Breast epithelium (tissue), 3 donors: ENCODE data around the gene RNASE11.

Experiments used
- CTCF ChIP-seq, 3 donors: fragments of 450-650 bp; IDR thresholded peaks; one replicate each; pipeline ENCODE4 v1.5.1; 2016 to 2017; ENCODE audit warnings: antibody characterized with exemption in 3 of 3, mild to moderate bottlenecking in 3 of 3, moderate library complexity in 3 of 3
- POLR2A ChIP-seq: fragments of 450-650 bp; IDR thresholded peaks from one replicate; pipeline ENCODE4 v1.6.1; 2016; ENCODE audit warnings: antibody characterized with exemption, mild to moderate bottlenecking, moderate library complexity

- no peak for TF ChIP-seq POLR2A
- TF ChIP-seq CTCF (IDR thresholded peaks at IDR 0.05) = no peak
Measured at GRCh38 chr14:20622816-20623291, 35.1 kb upstream of the RNASE11 start.
